Activated T-cell treated with anti-CD3 and anti-CD28 coated beads for 1 hour (primary cell): ENCODE data around the gene MATN3.

Experiments
- DNase-seq: peaks from one replicate; pipeline ENCODE4 v3.0.0-alpha.2; 2020; ENCODE audit warnings: low read depth

MATN3 gene

GRCh38 chr2:20001361-20001863 is 11.1 kb downstream of the MATN3 start:
- no peak for DNase-seq

- no peak for DNase-seq
These were observed 18.7 kb downstream of the MATN3 start for GRCh38 chr2:19993731-19994130.

GRCh38 chr2:19991895-19992294 is 20.6 kb downstream of the MATN3 start:
- no peak for DNase-seq

GRCh38 chr2:19990416-19990728 is 22.1 kb downstream of the MATN3 start:
- no peak for DNase-seq

GRCh38 chr2:19989667-19990415 is 22.6 kb downstream of the MATN3 start, which contains the start of gene WDR35:
Gene WDR35, minus strand, starts transcription at chr2:19990105. Its CDS starts 90 bp downstream, at chr2:19990015.
- DNase-seq: peak; percentile 91

- no peak for DNase-seq
These were observed 23.2 kb downstream of the MATN3 start for GRCh38 chr2:19989342-19989666.

- DNase-seq: no peak
These were observed 23.9 kb downstream of the MATN3 start for GRCh38 chr2:19988600-19988999.

DNA sequence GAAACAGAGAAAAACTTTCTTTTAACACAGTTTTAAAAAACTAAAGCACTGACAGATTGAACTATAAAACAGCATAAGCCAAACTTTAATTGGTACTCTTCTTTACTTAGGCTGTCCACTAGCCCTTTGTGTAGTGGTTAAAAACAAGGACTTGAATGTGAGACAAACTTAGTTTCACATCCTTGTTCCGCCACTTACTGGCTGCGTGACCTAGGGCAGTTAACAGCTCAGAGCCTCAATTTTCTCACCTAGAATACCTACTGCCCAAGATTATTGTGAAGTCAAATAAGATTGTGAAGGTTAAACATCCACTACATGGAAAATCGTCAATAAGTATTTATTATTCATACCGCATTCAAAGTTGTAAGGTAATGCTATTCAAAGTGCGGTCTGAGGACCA is 24.5 kb downstream of the MATN3 start:
- DNase-seq: no peak

GRCh38 chr2:19982268-19982667 is 30.2 kb downstream of the MATN3 start:
- no peak for DNase-seq

GRCh38 chr2:19979932-19980331 is 32.5 kb downstream of the MATN3 start:
- DNase-seq: no peak

DNA sequence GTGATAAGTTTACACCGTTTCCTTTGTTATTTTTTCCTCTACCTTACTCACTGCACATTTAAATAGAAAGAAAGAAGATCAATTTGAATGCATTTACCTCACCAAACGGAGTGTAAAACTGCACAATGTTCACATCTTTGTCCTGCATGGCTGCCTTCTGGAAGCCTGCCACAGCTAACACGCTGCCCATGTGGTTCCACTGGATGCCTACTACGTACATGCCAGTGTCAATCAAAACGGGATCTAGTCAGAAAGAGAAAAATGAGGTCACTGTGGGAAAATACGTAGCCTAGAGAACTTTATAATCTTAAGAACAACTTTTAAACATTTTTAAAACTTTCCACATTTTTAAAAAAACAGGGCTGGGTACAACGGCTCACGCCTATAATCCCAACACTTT is 39.0 kb downstream of the MATN3 start:
- DNase-seq: no peak

DNA sequence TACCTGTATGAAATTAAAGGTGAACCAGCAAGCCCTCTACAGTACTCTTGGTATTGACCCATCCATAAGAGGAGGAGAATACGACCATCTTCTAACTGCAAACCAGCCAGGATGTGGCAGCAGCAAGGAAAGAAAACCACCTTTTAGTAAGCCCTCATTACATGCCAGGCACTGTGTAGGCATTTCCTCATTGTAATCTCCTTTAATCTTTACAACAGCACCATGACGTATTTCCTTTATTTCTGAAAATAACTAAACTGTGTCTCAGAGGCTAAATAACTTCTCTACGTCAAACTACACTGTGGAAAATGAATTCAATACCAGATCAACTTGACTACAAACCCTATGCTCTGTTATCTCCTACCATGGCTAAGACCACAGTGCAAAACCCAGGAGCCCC is 40.8 kb downstream of the MATN3 start:
- no peak for DNase-seq

GRCh38 chr2:19963386-19963785 is 49.1 kb downstream of the MATN3 start:
- DNase-seq: no peak

DNA sequence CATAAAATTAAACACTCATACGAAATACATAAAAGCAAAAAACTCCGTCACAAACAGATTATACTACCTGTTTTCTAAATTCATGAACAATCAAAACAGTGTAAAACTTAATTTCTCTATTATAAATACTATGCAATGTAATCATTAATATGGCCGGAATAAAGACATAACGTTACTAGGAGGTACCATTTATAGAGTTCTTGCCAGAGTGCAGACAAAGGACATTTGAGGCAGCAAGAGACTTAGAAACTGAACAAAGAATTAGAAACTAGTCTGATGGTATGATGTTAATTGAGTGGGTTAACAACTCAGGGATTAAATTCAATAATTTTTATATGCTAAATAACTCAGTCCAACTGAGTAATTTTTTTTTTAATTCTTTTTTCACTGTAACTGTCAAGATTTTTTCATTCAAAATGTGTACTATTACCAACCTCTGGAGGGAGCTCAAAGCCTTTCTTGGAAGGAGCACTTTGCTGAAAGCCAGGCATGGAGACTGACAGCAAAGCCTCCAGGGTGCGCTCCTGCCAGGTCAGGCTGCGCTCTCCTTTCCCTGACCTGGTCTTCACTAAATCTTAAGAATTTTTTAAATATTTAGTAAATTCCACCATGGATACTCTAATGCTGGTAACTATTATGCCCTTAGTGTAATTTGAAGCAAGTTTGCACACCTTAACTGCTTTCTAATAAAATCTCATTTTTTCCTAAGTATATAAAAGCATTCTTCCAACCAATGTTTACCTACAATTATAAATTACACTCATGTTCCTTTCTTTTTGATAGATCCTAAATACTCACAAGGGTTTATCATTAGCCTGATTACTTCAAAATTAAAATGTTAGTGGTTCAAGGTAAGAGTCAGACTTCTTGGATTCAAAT is 56.7 kb downstream of the MATN3 start:
- DNase-seq: peak; percentile 12

DNA sequence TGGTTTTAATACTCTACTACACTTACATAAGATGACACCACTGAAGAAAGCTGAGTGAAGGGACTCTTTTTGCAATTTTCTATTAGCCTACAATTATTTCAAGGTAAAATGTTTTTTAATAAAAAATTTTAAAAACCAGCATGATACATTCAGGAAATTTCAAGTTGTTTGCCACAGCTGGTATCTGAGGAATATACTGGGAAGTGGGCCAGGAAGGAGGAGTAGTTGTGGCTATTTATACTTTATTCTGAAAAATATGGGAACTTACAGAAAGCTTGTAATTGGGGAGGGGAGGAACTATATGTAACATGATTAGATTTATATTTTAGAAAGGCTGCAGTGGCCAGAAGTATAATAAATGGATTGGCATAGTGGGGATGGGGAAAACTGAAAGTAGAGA is 63.4 kb downstream of the MATN3 start:
- DNase-seq: no peak

GRCh38 chr2:19947184-19947940 is 65.1 kb downstream of the MATN3 start:
- no peak for DNase-seq

GRCh38 chr2:19944205-19944845 is 68.1 kb downstream of the MATN3 start:
- DNase-seq: no peak

- DNase-seq: no peak
These were observed 69.3 kb downstream of the MATN3 start for GRCh38 chr2:19943189-19943588.

GRCh38 chr2:19942199-19942598 is 70.3 kb downstream of the MATN3 start:
- DNase-seq: no peak
